NCI-H446 treated with DMSO at 0.1 percent for 48 hours (cell line): Measurements from ENCODE around the gene TAF10.

ENCODE experiments used
- DNase-seq: peaks from one replicate; lab custom pipeline; 2025; lab: John Stamatoyannopoulos, UW

Gene TAF10

GRCh38 chr11:6625156-6625831 lies 13.3 kb upstream of the TAF10 start:
- DNase-seq = no peak

DNA sequence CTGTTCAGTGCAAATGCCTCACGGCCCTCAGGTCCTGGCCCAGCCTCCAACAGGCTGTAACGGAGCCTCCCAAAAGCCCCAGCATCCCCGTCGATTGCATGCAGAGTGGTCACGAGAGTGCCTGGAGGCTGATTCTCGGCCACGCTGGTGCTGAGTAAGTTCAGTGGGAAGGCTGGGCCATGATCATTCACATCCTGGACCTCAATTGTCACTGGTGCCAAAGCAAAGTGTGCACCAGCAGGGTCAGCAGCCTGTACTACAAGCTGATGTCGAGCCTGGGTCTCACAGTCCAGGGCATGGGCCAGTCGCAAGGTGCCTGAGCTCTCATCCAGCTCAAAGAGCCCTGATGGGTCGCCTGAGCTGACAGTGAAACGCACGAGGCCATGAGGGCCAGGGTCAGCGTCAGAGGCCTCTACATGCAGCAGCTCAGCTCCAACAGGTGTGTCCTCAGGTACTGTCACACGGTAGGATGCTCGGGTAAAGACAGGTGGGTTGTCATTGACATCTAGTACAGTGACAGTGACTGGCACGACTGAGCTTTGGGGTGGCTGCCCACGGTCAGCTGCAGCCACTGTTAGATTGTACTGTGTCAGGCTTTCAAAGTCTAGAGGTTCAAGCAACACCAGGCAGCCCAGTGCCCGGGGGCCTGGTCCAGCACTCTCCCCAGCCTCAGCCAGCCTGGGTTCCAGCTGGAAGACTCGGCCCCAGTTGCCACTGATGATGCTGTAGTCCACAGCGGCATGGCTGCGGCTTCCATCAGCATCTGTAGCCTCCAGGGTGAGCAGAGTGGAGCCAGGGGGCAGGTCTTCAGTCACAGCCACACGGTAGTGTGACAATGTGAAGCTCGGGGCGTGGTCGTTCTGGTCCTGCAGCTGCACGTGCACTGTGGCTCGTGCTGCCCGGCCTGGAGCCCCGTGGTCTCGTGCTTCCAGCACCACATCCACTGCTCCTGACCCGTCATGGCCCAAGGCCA lies 11.7 kb upstream of the TAF10 start:
- DNase-seq = no peak

- no peak for DNase-seq
Measured at GRCh38 chr11:6622261-6623171, 10.5 kb upstream of the TAF10 start.

GRCh38 chr11:6621711-6622211 lies 9.7 kb upstream of the TAF10 start:
- DNase-seq = no peak

- no peak for DNase-seq
Measured at GRCh38 chr11:6620636-6621035, 8.6 kb upstream of the TAF10 start.

GRCh38 chr11:6619004-6619745 lies 7.2 kb upstream of the TAF10 start, which contains the start of gene TPP1:
Gene TPP1 (minus strand): TSS chr11:6619422. CDS start chr11:6619400, 22 bp downstream.
- peak; percentile 88 for DNase-seq

DNA sequence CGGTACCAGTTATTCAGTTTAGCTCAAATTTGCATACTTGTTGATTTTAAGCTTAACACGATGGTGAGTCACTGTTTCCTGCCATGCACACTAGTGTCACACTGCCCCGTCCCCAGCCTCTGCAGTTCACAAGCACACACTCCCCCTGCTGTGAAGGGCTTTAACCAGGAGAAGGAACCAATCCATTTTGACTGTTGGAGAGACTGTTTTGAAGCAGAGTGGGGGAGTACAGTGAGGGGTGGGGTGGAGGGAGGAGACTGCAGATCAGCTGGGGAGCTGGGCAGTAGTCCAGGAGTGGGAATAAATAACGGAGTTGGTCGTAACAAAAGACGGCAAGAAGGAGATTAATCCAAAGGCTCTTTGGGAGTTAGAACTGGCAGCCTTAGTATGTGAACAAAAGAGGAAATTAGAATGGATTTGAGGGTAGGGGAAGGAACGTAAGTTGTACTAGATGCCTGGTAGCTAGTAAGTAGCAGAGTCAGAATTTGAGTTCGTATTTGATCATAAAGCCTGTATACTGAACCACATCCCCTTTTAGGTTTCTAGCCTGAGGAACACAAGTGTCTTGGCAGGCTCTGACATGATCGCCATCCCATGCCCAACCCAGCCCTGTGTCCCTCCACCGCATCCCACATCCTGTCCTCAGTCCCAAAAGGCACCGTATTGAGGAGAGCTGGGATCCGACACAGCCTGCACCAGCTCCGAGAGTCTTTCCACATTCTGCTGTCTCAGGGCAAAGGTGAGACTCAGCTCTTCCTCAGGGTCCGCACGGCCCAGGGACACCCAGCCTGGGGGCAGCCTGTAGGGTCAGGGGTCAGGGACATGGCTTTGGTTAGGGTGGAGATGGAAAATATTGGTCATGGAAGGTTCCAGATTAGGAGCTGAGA lies 6.3 kb upstream of the TAF10 start:
- DNase-seq = no peak

DNA sequence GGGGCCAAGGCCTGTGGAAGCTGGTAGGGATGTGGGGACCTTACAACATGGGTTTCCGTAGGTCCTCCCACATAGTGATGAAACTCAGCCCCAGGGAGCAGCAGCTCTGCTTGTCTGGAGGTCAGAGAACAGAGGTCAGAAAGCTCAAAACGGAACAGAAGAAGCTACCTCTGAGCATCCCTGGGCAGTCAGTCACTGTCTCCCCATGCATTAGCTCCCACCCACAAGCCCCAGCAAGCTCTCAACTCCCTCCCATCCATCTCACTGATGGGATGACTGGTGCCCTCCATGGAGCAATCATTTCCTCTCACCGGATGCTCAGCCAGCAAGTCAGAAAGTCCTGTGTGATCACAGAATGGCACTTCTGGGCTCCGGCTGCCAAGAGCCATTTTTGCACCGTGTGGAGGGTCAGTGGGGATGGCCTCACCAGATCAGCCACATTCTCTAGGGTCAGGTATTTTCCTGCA lies 5.3 kb upstream of the TAF10 start:
- no peak for DNase-seq

DNA sequence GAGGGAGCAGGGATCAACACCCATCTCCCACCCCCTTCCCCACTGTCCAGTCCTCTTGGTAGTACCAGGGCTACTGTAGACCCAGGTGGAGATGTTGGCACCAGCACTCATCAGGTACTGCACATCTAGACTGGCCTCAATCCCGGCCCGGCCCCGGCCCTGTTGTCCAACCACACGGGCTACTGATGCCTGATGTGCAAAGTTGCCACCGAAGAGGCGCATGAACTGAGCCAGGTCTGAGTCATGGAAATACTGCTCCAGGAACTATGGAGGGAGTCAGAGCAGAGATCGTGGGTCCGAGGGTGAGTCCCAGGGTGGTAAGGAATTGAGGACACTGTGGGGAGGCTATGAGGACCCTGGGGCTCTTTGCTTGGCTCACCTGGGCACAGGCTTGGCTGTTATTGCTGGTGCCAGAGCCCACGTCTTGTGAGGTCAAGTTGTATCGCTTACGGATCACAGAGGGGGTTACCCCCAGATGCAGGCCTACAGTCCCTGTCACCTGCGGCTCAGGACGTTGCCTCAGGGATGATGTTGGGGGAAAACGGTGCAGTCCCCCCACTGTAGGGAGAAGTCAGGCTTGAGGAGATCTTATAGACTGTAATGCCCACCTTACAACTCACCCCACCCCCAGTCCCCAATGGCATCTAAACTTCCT lies 4.7 kb upstream of the TAF10 start:
- no peak for DNase-seq

- no peak for DNase-seq
Measured at GRCh38 chr11:6615882-6616585, 4.0 kb upstream of the TAF10 start.

GRCh38 chr11:6615046-6615445 lies 3.0 kb upstream of the TAF10 start:
- no peak for DNase-seq

GRCh38 chr11:6614446-6614845 lies 2.4 kb upstream of the TAF10 start:
- no peak for DNase-seq

GRCh38 chr11:6613496-6613895 lies 1.5 kb upstream of the TAF10 start:
- DNase-seq = no peak

DNA sequence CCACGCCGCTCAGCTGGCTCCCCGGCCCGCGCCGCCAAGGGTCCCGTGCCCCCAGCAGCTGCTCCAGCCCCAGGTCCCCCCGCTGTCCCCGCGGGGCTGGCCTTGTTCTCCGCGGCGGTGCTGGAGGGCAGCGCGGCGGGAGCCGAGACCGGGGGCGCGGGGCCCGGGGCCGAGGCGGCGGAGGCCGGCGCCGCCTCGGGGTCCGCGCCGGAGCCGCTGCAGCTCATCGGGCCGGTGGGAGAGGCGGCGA lies 128 bp downstream of the TAF10 start:
- DNase-seq = no peak

GRCh38 chr11:6611092-6611962 lies 689 bp downstream of the TAF10 start:
- no peak for DNase-seq

DNA sequence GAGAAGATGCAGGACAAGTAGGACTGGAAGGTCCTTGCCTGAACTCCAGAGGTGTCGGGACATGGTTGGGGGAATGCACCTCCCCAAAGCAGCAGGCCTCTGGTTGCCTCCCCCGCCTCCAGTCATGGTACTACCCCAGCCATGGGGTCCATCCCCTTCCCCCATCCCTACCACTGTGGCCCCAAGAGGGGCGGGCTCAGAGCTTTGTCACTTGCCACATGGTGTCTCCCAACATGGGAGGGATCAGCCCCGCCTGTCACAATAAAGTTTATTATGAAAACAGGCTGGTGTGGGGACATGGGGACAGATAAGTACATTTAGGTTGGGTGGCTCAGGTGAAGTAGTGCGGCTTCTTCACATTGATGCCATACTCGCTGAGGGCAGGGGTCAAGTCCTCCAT lies 1.4 kb downstream of the TAF10 start:
- no peak for DNase-seq

DNA sequence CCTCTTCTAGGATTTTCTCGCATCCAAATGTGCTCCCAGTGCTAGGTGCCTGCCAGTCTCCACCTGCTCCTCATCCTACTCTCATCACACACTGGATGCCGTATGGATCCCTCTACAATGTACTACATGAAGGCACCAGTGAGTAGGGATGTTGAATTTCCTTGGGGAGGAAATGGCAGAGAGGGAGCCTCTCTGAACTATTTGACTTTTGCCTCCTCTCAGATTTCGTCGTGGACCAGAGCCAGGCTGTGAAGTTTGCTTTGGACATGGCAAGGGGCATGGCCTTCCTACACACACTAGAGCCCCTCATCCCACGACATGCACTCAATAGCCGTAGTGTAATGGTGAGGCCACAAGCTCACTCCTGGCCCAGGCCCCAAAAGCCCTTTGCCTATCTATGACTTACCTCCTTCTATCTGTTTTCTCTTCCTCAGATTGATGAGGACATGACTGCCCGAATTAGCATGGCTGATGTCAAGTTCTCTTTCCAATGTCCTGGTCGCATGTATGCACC lies 2.5 kb downstream of the TAF10 start:
- no peak for DNase-seq
